ENCODE results near the gene OPRM1. TPM values are rescaled to one million over a fixed set of nuclear protein-coding genes. Genes with fewer than 3 reads are reported as not detected.

The OPRM1 gene
- total and polyA plus RNA-seq, 2 of the 8 experiments (the other 6 are each of a cell fraction or from before 2014, with no cell fraction given): not detected

GRCh38 chr6:154161689-154162088 is 122.6 kb downstream of the OPRM1 start:
- H2BK20ac ChIP-seq (ENCODE audit: low read length): no peak overlapping the region
- no peak overlapping the region for H3K56ac ChIP-seq (replicated peaks; ENCODE audit: insufficient read length, low read depth, low read length)
- no peak overlapping the region for H3K4me3 ChIP-seq (ENCODE audit: extremely low read depth in 1 of 4, insufficient read depth in 2 of 4, low read depth in 3 of 4, low read length in 4 of 4)
- no peak overlapping the region for H3K27ac ChIP-seq (ENCODE audit: low read depth, low read length)
- H3K4me1 ChIP-seq (replicated peaks in 1 of 4; ENCODE audit: control insufficient read depth in 3 of 4, insufficient read depth in 4 of 4, low read length in 3 of 4): no peaks in the 10 kb centered on the region
- no peak overlapping the region for H2AFZ ChIP-seq (ENCODE audit: low read length)
- no peaks in the 10 kb centered on the region for H3K79me2 ChIP-seq (ENCODE audit: control insufficient read depth in 1 of 2, insufficient read depth in 2 of 2, low read length in 2 of 2)
- FAIRE-seq: no peak
- no peaks in the 10 kb centered on the region for H3K36me3 ChIP-seq (ENCODE audit: control insufficient read depth in 2 of 4, insufficient read depth in 4 of 4, low read length in 3 of 4)
- no peak overlapping the region for H2BK5ac ChIP-seq (ENCODE audit: low read depth, low read length)
- no peak overlapping the region for H4K91ac ChIP-seq (replicated peaks; ENCODE audit: insufficient read length, low read length)
- H3K23me2 ChIP-seq (ENCODE audit: low read depth, low read length): no peaks in the 10 kb centered on the region
- TF ChIP-seq GABPA (IDR thresholded peaks at IDR 0.05; ENCODE audit: borderline replicate concordance, insufficient read depth, low read length) (no peak), CHD2 (IDR thresholded peaks at IDR 0.05; ENCODE audit: low read length) (no peak), CREB1 (IDR thresholded peaks at IDR 0.05) (no peak)
- H3K4me2 ChIP-seq (ENCODE audit: insufficient read depth in 1 of 2, low read depth in 2 of 2, low read length in 2 of 2): no peak overlapping the region
- no peak overlapping the region for H3K14ac ChIP-seq (ENCODE audit: insufficient read length)
- WGBS, 2 experiments (ENCODE audit: extremely low coverage in 1 of 2, insufficient coverage in 1 of 2, insufficient read length in 1 of 2, insufficient replicate concordance in 2 of 2, low coverage in 1 of 2, low lambda C conversion rate in 2 of 2, missing lambda C conversion rate in 1 of 2): 94% methylated on average over 3 of the region's 3 CpGs; no CpG with 5 or more reads in 1 of the 2 experiments
- no peak for DNase-seq (ENCODE audit: low read depth in 1 of 2, low spot score in 2 of 2)
- H2BK15ac ChIP-seq (ENCODE audit: low read length): no peak overlapping the region
- H3K9me3 ChIP-seq (ENCODE audit: insufficient read depth in 2 of 2, low read depth in 1 of 2, low read length in 1 of 2): peaks cover 3 to 5% of the 10 kb centered on the region in 2 experiments; a peak in 3 of 4 replicates
- no peaks in the 10 kb centered on the region for H4K20me1 ChIP-seq (replicated peaks in 1 of 2; ENCODE audit: control insufficient read depth in 1 of 2, insufficient read depth in 2 of 2, low read length in 2 of 2)
- H4K8ac ChIP-seq (ENCODE audit: extremely low read depth, insufficient read depth, low read length): no peak overlapping the region
- ChIA-PET CTCF (ENCODE audit: partially characterized antibody) (interaction anchor here (0.7 to 2.6 kb wide), 2 partner anchors 73 to 206 kb away, joined by 3 to 7 read pairs; no protein-coding TSS in a partner anchor), POLR2A (ENCODE audit: partially characterized antibody) (no interaction called here)
- H3K4ac ChIP-seq (replicated peaks; ENCODE audit: insufficient read length, low read depth, low read length): no peak overlapping the region
- no peak overlapping the region for H3K18ac ChIP-seq (ENCODE audit: extremely low read depth, low read length)
- no peak overlapping the region for H4K5ac ChIP-seq (ENCODE audit: insufficient read length, low read depth, low read length)
- no peak overlapping the region for H3K9ac ChIP-seq (replicated peaks in 1 of 4; ENCODE audit: extremely low read depth in 1 of 4, low read depth in 3 of 4, low read length in 3 of 4)
- H3K79me1 ChIP-seq (ENCODE audit: low read depth, low read length): no peaks in the 10 kb centered on the region
- H2BK120ac ChIP-seq (replicated peaks; ENCODE audit: low read depth, low read length): no peak overlapping the region
- no peak overlapping the region for H2AK5ac ChIP-seq (ENCODE audit: low read depth, low read length)
- no peak overlapping the region for H3K23ac ChIP-seq (ENCODE audit: insufficient read length)
- H2BK12ac ChIP-seq (ENCODE audit: low read depth, low read length): no peak overlapping the region
- no peaks in the 10 kb centered on the region for H3K27me3 ChIP-seq (replicated peaks in 1 of 4; ENCODE audit: control insufficient read depth in 3 of 4, extremely low read depth in 1 of 4, insufficient read depth in 3 of 4, low read length in 3 of 4)

Data from H1 (cell line).